ENCODE measurements around the gene BASP1.

Gene BASP1

DNA sequence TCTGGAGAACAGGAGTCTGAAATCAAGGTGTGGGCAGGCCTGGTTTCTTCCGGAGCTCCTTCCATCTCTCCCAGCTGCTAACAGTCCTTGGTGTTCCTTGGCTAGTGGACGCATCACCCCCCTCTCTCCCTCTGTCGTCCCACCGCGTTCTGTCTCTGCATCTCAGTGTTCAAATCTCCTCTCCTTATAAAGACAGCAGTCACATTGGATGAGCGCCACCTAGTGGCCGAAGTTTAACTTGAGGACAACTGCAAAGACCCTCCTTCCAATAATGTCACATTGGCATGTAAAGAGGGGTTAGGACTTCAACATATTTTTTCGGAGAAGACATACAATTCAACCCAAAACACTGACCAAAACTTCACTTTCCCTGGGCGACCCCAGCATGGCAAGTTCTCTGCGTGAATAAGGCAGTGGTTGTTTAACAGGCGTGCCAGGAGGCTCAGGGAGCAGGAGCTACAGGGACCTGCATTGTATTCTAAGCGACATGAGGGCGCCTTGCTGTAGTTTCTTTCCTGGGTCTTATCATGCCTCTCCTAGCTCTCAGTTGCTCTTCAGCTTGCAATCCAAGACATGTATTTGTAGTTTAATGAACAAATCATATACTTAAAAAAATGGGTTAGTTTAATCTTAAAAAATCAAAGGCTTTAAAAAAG lies 27.9 kb upstream of the BASP1 start (continued):
- TF ChIP-seq, protein P1, sequence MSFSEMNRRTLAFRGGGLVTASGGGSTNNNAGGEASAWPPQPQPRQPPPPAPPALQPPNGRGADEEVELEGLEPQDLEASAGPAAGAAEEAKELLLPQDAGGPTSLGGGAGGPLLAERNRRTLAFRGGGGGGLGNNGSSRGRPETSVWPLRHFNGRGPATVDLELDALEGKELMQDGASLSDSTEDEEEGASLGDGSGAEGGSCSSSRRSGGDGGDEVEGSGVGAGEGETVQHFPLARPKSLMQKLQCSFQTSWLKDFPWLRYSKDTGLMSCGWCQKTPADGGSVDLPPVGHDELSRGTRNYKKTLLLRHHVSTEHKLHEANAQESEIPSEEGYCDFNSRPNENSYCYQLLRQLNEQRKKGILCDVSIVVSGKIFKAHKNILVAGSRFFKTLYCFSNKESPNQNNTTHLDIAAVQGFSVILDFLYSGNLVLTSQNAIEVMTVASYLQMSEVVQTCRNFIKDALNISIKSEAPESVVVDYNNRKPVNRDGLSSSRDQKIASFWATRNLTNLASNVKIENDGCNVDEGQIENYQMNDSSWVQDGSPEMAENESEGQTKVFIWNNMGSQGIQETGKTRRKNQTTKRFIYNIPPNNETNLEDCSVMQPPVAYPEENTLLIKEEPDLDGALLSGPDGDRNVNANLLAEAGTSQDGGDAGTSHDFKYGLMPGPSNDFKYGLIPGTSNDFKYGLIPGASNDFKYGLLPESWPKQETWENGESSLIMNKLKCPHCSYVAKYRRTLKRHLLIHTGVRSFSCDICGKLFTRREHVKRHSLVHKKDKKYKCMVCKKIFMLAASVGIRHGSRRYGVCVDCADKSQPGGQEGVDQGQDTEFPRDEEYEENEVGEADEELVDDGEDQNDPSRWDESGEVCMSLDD (tag by site-specific recombination; IDR thresholded peaks at IDR 0.05) = no peak
- no peak for TF ChIP-seq YY1 (tag by site-specific recombination; IDR thresholded peaks at IDR 0.05)
- TF ChIP-seq ZNF530 (tag by site-specific recombination; IDR thresholded peaks at IDR 0.05; ENCODE audit: low read depth) = no peak
- no peak for TF ChIP-seq ZNF223 (tag by site-specific recombination; IDR thresholded peaks at IDR 0.05)
- no peak for TF ChIP-seq SALL2 (tag by site-specific recombination; IDR thresholded peaks at IDR 0.05; ENCODE audit: borderline replicate concordance)
- TF ChIP-seq ZNF626 (tag by site-specific recombination; IDR thresholded peaks at IDR 0.05) = no peak
- no peak for TF ChIP-seq MYNN (tag by site-specific recombination; IDR thresholded peaks at IDR 0.05; ENCODE audit: borderline replicate concordance)
- TF ChIP-seq ZNF544 (tag by site-specific recombination; IDR thresholded peaks at IDR 0.05) = no peak
- TF ChIP-seq, protein P2, sequence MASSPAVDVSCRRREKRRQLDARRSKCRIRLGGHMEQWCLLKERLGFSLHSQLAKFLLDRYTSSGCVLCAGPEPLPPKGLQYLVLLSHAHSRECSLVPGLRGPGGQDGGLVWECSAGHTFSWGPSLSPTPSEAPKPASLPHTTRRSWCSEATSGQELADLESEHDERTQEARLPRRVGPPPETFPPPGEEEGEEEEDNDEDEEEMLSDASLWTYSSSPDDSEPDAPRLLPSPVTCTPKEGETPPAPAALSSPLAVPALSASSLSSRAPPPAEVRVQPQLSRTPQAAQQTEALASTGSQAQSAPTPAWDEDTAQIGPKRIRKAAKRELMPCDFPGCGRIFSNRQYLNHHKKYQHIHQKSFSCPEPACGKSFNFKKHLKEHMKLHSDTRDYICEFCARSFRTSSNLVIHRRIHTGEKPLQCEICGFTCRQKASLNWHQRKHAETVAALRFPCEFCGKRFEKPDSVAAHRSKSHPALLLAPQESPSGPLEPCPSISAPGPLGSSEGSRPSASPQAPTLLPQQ (tag by site-specific recombination; IDR thresholded peaks at IDR 0.05) = no peak
- TF ChIP-seq ZNF426 (tag by site-specific recombination; IDR thresholded peaks at IDR 0.05) = no peak
- no peak for TF ChIP-seq ZNF239 (tag by site-specific recombination; IDR thresholded peaks at IDR 0.05)
- 0 out of 2 replicates have a peak, but pooled peaks have one; percentile 31 for TF ChIP-seq ZFP37 (tag by site-specific recombination; IDR thresholded peaks at IDR 0.05)
- TF ChIP-seq, protein P3, sequence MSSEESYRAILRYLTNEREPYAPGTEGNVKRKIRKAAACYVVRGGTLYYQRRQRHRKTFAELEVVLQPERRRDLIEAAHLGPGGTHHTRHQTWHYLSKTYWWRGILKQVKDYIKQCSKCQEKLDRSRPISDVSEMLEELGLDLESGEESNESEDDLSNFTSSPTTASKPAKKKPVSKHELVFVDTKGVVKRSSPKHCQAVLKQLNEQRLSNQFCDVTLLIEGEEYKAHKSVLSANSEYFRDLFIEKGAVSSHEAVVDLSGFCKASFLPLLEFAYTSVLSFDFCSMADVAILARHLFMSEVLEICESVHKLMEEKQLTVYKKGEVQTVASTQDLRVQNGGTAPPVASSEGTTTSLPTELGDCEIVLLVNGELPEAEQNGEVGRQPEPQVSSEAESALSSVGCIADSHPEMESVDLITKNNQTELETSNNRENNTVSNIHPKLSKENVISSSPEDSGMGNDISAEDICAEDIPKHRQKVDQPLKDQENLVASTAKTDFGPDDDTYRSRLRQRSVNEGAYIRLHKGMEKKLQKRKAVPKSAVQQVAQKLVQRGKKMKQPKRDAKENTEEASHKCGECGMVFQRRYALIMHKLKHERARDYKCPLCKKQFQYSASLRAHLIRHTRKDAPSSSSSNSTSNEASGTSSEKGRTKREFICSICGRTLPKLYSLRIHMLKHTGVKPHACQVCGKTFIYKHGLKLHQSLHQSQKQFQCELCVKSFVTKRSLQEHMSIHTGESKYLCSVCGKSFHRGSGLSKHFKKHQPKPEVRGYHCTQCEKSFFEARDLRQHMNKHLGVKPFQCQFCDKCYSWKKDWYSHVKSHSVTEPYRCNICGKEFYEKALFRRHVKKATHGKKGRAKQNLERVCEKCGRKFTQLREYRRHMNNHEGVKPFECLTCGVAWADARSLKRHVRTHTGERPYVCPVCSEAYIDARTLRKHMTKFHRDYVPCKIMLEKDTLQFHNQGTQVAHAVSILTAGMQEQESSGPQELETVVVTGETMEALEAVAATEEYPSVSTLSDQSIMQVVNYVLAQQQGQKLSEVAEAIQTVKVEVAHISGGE (tag by site-specific recombination; conservative IDR thresholded peaks at IDR 0.05; ENCODE audit: low read depth) = no peak
- TF ChIP-seq MZF1 (tag by site-specific recombination; IDR thresholded peaks at IDR 0.05; ENCODE audit: borderline replicate concordance) = no peak
- no peak for TF ChIP-seq ZNF48 (tag by site-specific recombination; IDR thresholded peaks at IDR 0.05)
- TF ChIP-seq ZFP3 (tag by site-specific recombination; IDR thresholded peaks at IDR 0.05; ENCODE audit: low read depth) = no peak
- TF ChIP-seq, protein P4, sequence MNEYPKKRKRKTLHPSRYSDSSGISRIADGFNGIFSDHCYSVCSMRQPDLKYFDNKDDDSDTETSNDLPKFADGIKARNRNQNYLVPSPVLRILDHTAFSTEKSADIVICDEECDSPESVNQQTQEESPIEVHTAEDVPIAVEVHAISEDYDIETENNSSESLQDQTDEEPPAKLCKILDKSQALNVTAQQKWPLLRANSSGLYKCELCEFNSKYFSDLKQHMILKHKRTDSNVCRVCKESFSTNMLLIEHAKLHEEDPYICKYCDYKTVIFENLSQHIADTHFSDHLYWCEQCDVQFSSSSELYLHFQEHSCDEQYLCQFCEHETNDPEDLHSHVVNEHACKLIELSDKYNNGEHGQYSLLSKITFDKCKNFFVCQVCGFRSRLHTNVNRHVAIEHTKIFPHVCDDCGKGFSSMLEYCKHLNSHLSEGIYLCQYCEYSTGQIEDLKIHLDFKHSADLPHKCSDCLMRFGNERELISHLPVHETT (tag by site-specific recombination; IDR thresholded peaks at IDR 0.05) = no peak
- no peak for TF ChIP-seq ZNF529 (tag by site-specific recombination; IDR thresholded peaks at IDR 0.05; ENCODE audit: insufficient replicate concordance)
- TF ChIP-seq, protein P5, sequence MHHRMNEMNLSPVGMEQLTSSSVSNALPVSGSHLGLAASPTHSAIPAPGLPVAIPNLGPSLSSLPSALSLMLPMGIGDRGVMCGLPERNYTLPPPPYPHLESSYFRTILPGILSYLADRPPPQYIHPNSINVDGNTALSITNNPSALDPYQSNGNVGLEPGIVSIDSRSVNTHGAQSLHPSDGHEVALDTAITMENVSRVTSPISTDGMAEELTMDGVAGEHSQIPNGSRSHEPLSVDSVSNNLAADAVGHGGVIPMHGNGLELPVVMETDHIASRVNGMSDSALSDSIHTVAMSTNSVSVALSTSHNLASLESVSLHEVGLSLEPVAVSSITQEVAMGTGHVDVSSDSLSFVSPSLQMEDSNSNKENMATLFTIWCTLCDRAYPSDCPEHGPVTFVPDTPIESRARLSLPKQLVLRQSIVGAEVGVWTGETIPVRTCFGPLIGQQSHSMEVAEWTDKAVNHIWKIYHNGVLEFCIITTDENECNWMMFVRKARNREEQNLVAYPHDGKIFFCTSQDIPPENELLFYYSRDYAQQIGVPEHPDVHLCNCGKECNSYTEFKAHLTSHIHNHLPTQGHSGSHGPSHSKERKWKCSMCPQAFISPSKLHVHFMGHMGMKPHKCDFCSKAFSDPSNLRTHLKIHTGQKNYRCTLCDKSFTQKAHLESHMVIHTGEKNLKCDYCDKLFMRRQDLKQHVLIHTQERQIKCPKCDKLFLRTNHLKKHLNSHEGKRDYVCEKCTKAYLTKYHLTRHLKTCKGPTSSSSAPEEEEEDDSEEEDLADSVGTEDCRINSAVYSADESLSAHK (tag by site-specific recombination; IDR thresholded peaks at IDR 0.05) = no peak
- TF ChIP-seq ZNF292 (tag by site-specific recombination; IDR thresholded peaks at IDR 0.05; ENCODE audit: borderline replicate concordance, low read depth) = no peak
- TF ChIP-seq TCF7L2 (IDR thresholded peaks at IDR 0.05; ENCODE audit: borderline replicate concordance, low read depth, low read length) = no peak
- TF ChIP-seq ZBTB1 (tag by site-specific recombination; IDR thresholded peaks at IDR 0.05) = no peak
- TF ChIP-seq, protein P6, sequence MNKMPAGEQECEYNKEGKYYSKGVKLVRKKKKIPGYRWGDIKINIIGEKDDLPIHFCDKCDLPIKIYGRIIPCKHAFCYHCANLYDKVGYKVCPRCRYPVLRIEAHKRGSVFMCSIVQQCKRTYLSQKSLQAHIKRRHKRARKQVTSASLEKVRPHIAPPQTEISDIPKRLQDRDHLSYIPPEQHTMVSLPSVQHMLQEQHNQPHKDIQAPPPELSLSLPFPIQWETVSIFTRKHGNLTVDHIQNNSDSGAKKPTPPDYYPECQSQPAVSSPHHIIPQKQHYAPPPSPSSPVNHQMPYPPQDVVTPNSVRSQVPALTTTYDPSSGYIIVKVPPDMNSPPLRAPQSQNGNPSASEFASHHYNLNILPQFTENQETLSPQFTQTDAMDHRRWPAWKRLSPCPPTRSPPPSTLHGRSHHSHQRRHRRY (tag by site-specific recombination; IDR thresholded peaks at IDR 0.05) = no peak
- no peak for TF ChIP-seq ZNF843 (tag by site-specific recombination; IDR thresholded peaks at IDR 0.05)
- TF ChIP-seq ZBTB48 (tag by site-specific recombination; IDR thresholded peaks at IDR 0.05) = no peak
- no peak for TF ChIP-seq KLF9 (tag by site-specific recombination; IDR thresholded peaks at IDR 0.05; ENCODE audit: low read depth)

Measured in HEK293 (cell line).